Measurements from ENCODE around the gene KDM1A. TPM values are rescaled to one million over a fixed set of nuclear protein-coding genes. Genes with fewer than 3 reads are reported as not detected.

The KDM1A gene
- total and polyA plus RNA-seq, 2 donors (not counting 3 experiments of a cell fraction or from before 2014, with no cell fraction given), result 105 to 111 TPM

DNA sequence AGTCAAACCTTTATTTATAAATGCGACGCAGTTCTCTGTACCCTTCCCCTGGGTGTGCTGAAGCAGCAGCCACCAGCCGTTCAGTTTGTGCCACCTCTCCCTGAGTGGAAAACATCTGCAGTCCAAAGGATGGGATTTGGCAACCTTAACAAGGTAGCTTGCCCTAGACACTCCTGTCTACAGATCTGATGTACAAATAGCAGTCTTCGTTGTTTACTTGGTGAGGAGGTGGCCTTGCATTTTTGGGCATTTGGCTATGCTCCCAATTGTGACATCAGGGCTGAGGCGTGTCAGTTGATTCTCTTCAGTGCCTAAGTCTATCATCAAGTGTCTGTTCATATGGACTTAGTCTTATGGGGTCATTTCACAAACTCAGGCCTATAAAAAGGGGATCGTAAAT lies 59.8 kb downstream of the KDM1A start:
- TF ChIP-seq, protein P1, sequence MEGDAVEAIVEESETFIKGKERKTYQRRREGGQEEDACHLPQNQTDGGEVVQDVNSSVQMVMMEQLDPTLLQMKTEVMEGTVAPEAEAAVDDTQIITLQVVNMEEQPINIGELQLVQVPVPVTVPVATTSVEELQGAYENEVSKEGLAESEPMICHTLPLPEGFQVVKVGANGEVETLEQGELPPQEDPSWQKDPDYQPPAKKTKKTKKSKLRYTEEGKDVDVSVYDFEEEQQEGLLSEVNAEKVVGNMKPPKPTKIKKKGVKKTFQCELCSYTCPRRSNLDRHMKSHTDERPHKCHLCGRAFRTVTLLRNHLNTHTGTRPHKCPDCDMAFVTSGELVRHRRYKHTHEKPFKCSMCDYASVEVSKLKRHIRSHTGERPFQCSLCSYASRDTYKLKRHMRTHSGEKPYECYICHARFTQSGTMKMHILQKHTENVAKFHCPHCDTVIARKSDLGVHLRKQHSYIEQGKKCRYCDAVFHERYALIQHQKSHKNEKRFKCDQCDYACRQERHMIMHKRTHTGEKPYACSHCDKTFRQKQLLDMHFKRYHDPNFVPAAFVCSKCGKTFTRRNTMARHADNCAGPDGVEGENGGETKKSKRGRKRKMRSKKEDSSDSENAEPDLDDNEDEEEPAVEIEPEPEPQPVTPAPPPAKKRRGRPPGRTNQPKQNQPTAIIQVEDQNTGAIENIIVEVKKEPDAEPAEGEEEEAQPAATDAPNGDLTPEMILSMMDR (IDR thresholded peaks at IDR 0.05; ENCODE audit: extremely low read depth in 1 of 2, insufficient read depth in 1 of 2, low read depth in 1 of 2, low read length in 2 of 2), result no peak
- TF ChIP-seq EZH2 (IDR thresholded peaks at IDR 0.05; ENCODE audit: borderline replicate concordance, low read depth, low read length, severe bottlenecking) (no peak), POLR2AphosphoS5 (IDR thresholded peaks at IDR 0.05; ENCODE audit: insufficient read depth, low read depth, low read length) (no peak), FOS (IDR thresholded peaks at IDR 0.05; ENCODE audit: borderline replicate concordance, insufficient read depth, low read length) (no peak), MYC (IDR thresholded peaks at IDR 0.05; ENCODE audit: low read depth, low read length) (no peak), POLR2A (IDR thresholded peaks at IDR 0.05; ENCODE audit: low read depth, low read length) (no peak), GATA2 (IDR thresholded peaks at IDR 0.05; ENCODE audit: insufficient read depth, insufficient read length, low read depth, low read length) (no peak), JUN (IDR thresholded peaks at IDR 0.05; ENCODE audit: borderline replicate concordance, insufficient read depth, insufficient read length, low read depth) (no peak)
- TF ChIP-seq, protein P2, sequence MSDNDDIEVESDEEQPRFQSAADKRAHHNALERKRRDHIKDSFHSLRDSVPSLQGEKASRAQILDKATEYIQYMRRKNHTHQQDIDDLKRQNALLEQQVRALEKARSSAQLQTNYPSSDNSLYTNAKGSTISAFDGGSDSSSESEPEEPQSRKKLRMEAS (IDR thresholded peaks at IDR 0.05; ENCODE audit: insufficient read depth, insufficient read length), result no peak
- FAIRE-seq, result no peak
- Histone ChIP-seq H3K36me3 (ENCODE audit: control insufficient read depth in 2 of 2, extremely low read depth in 1 of 2, insufficient read depth in 2 of 2, low read length in 2 of 2) (peaks cover 33 to 34% of the 10 kb centered on the region in 2 experiments), H3K27ac (ENCODE audit: insufficient read depth, low read depth, low read length) (no peak overlapping the region), H3K27me3 (ENCODE audit: control insufficient read depth in 2 of 2, insufficient read depth in 2 of 2, low read length in 2 of 2) (no peaks in the 10 kb centered on the region), H3K9me1 (replicated peaks; ENCODE audit: control insufficient read depth, extremely low read depth, insufficient read depth, low read length) (no peaks in the 10 kb centered on the region), H2AFZ (ENCODE audit: low read depth, low read length) (no peak overlapping the region), H3K4me3 (replicated peaks in 1 of 3; ENCODE audit: insufficient read depth in 1 of 3, low read depth in 1 of 3, low read length in 3 of 3) (no peak overlapping the region), H4K20me1 (replicated peaks; ENCODE audit: control insufficient read depth, extremely low read depth, insufficient read depth, low read length) (no peaks in the 10 kb centered on the region), H3K9ac (replicated peaks; ENCODE audit: extremely low read depth, insufficient read depth, low read length) (no peak overlapping the region), H3K79me2 (ENCODE audit: control insufficient read depth, insufficient read depth, low read length) (no peaks in the 10 kb centered on the region), H3K4me2 (ENCODE audit: insufficient read depth, low read length) (no peak overlapping the region), H3K4me1 (ENCODE audit: control insufficient read depth, extremely low read depth, insufficient read depth, low read length) (peaks cover 10% of the 10 kb centered on the region), H3K9me3 (replicated peaks; ENCODE audit: control insufficient read depth, insufficient read depth, low read length) (no peaks in the 10 kb centered on the region)
- CTCF ChIA-PET, result interaction anchor here (5.7 kb wide), 1 partner anchor 106 kb away, joined by 36 read pairs; no protein-coding TSS in a partner anchor
- intact Hi-C loops (cut with micrococcal nuclease) (no loop called here), dilution Hi-C loops (cut with MboI; ENCODE audit: extremely low pct_ligation_motif_present, low sequenced_read_pairs) (no loop called here)
- no TSS peak for BruUV-seq (replicated peaks)
- no peak for DNase-seq (ENCODE audit: low read depth, low spot score)
- POLR2A ChIA-PET, result no interaction called here
